ENCODE measurements around the gene ARFRP1. TPM values are rescaled to one million over a fixed set of nuclear protein-coding genes. Genes with fewer than 3 reads are reported as not detected.

Gene ARFRP1
- total RNA-seq, 1 experiment from 2014 or later: 42.7 TPM

DNA sequence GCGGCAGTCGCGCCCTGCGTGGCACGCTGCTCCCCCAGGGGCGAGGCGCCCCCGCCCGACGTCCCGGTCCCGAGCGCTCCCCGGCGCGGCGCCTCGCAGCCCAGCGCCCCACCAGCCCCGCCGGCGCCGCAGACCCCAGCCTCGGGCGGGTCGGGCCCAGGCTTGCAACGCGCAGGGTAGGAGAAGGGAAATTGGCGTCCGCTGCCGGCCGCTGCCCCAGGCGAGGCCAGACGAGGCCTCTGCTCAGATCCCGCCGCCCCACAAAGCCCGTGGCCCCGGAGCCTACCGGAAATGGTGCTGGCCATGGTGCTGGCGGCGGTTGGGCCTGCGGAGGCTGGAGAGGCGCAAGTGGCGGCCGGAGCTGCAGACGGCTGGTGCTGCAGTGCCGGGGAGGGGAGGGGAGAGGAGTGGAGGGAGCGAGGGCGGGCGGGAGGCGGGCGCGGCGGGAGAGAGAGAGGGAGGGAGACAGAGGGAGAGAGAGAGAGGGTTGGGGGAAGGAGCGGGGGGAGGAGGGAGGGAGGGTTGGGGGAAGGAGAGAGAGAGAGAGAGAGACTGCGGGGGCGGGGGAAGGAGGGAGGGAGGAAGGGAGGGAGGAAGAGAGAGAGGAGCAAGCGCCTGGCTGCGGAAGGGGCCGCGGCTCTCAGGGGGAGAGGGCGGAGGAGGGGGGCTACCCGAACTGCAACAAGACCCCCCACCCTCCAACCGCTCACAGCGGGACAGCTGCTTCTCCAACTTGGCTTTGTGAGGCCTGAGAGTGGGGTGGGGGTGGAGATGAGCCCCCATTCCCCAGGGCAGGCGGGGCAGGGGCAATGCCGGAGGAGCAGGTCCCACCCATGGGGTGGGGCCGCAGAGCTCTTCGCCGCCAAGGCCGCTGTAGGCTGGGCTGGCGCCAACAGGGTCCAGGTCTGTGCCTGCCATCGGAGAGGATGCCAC lies 54.5 kb downstream of the ARFRP1 start, which contains the start of gene STMN3:
Gene STMN3, minus strand, starts transcription at position 384 of the 933 bp plus-strand sequence. Its CDS starts 79 bp downstream, at position 305.
- no peak within 1 kb of the TSS for H3K4ac ChIP-seq (ENCODE audit: low read depth, low read length)
- peak; percentile 98 for DNase-seq
- Mint-ChIP-seq H3K27me3 (ENCODE audit: low read depth) (peaks cover 5% of the 10 kb centered on the region), H3K4me3 (peak within 1 kb of the TSS; percentile 73 to 84), H3K27ac (peak within 1 kb of the TSS; percentile 98), H3K36me3 (ENCODE audit: insufficient read depth in 1 of 3, low read depth in 3 of 3) (no peaks in the 10 kb centered on the region), H3K9me3 (no peaks in the 10 kb centered on the region), H3K4me1 (peaks cover 17 to 21% of the 10 kb centered on the region in 2 experiments)
- H3K79me1 ChIP-seq (ENCODE audit: insufficient read depth, low read depth, low read length, poor library complexity, severe bottlenecking): no peaks in the 10 kb centered on the region
- H2BK20ac ChIP-seq (ENCODE audit: low read depth, low read length, poor library complexity, severe bottlenecking): no peak within 1 kb of the TSS
- peak within 1 kb of the TSS; percentile 57 for H3K4me2 ChIP-seq (ENCODE audit: insufficient read depth, insufficient read length, low read length)
- no peak within 1 kb of the TSS for H3K27ac ChIP-seq (ENCODE audit: insufficient read length, low read depth, low read length)
- no peak within 1 kb of the TSS for H2BK120ac ChIP-seq (ENCODE audit: low read depth, low read length, poor library complexity, severe bottlenecking)
- peak within 1 kb of the TSS; percentile 83 for H3K18ac ChIP-seq (ENCODE audit: insufficient read length, low read depth, low read length)
- H3K9me3 ChIP-seq (ENCODE audit: control insufficient read depth, low read depth, low read length): no peaks in the 10 kb centered on the region
- no peak within 1 kb of the TSS for H4K5ac ChIP-seq (ENCODE audit: insufficient read length, low read depth, low read length)
- H2AK5ac ChIP-seq (ENCODE audit: insufficient read length, low read length): no peak within 1 kb of the TSS
- no peak within 1 kb of the TSS for H3T11ph ChIP-seq (ENCODE audit: low read length)
- peaks cover 4% of the 10 kb centered on the region for H3K23me2 ChIP-seq (ENCODE audit: insufficient read length, low read depth, low read length, poor library complexity, severe bottlenecking)
- H3K14ac ChIP-seq (ENCODE audit: insufficient read depth, low read length): peak within 1 kb of the TSS; percentile 88
- no peak within 1 kb of the TSS for H2BK5ac ChIP-seq (ENCODE audit: insufficient read length, low read length)
- H3K79me2 ChIP-seq (ENCODE audit: insufficient read depth, low read length): no peaks in the 10 kb centered on the region
- H4K91ac ChIP-seq (ENCODE audit: insufficient read length, low read depth, low read length): peak within 1 kb of the TSS; percentile 63
- H3K9ac ChIP-seq (ENCODE audit: extremely low read depth, insufficient read length, low read length): peak within 1 kb of the TSS; percentile 53
- H4K20me1 ChIP-seq (ENCODE audit: control insufficient read depth, insufficient read depth, insufficient read length): no peaks in the 10 kb centered on the region
- no peak within 1 kb of the TSS for H2BK15ac ChIP-seq (ENCODE audit: low read depth, low read length)
- no CpG with 5 or more reads among the region's 73 CpGs for WGBS (ENCODE audit: extremely low coverage, insufficient read length, low lambda C conversion rate)
- H3K23ac ChIP-seq (ENCODE audit: insufficient read length, low read depth, low read length): no peak within 1 kb of the TSS
- TF ChIP-seq, protein P1, sequence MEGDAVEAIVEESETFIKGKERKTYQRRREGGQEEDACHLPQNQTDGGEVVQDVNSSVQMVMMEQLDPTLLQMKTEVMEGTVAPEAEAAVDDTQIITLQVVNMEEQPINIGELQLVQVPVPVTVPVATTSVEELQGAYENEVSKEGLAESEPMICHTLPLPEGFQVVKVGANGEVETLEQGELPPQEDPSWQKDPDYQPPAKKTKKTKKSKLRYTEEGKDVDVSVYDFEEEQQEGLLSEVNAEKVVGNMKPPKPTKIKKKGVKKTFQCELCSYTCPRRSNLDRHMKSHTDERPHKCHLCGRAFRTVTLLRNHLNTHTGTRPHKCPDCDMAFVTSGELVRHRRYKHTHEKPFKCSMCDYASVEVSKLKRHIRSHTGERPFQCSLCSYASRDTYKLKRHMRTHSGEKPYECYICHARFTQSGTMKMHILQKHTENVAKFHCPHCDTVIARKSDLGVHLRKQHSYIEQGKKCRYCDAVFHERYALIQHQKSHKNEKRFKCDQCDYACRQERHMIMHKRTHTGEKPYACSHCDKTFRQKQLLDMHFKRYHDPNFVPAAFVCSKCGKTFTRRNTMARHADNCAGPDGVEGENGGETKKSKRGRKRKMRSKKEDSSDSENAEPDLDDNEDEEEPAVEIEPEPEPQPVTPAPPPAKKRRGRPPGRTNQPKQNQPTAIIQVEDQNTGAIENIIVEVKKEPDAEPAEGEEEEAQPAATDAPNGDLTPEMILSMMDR (conservative IDR thresholded peaks at IDR 0.05): no peak
- H3K56ac ChIP-seq (ENCODE audit: insufficient read length, low read depth, low read length): no peak within 1 kb of the TSS
- H3K4me1 ChIP-seq (ENCODE audit: insufficient read depth, low read length): no peaks in the 10 kb centered on the region
- H2AFZ ChIP-seq (ENCODE audit: low read length): no peak within 1 kb of the TSS
- no peak within 1 kb of the TSS for H4K8ac ChIP-seq (replicated peaks; ENCODE audit: insufficient read length, low read depth, low read length)
- H3K27me3 ChIP-seq (ENCODE audit: insufficient read depth, low read length): no peaks in the 10 kb centered on the region
- H2BK12ac ChIP-seq (ENCODE audit: insufficient read length, low read depth, low read length): no peak within 1 kb of the TSS
